Caco-2 (cell line): ENCODE data around the gene TTC28. TPM values are rescaled to one million over a fixed set of nuclear protein-coding genes. Genes with fewer than 3 reads are reported as not detected.

Source experiments
- BruUV-seq: library from RNA; stranded (reverse); fragments of 400-500 nt; replicated peaks from 2 replicates; lab custom pipeline; 2021; lab: Mats Ljungman, UMichigan
- CTCF ChIA-PET: fragments of 300-600 bp; sonication (Branson Sonifier 250); formaldehyde crosslinking; loops from one replicate; lab custom pipeline; 2022; ENCODE audit warnings: antibody characterized with exemption; lab: Charles Lee
- POLR2A ChIA-PET: fragments of 300-600 bp; sonication (Branson Sonifier 250); formaldehyde crosslinking; loops from one replicate; lab custom pipeline; 2022; ENCODE audit warnings: antibody characterized with exemption; lab: Charles Lee
- DNase-seq, 2 experiments: peaks; one replicate each; pipeline versions ENCODE4 v3.0.0 to v3.0.0-alpha.2; 2020 to 2022
- H3K27me3 ChIP-seq: replicated peaks from 2 replicates; pipeline ENCODE4 v1.6.0; 2011; ENCODE audit warnings: low read length; ENCODE audit not compliant: control insufficient read depth, insufficient read depth
- H3K36me3 ChIP-seq: 2 replicates; pipeline ENCODE4 v1.5.1; 2011; ENCODE audit warnings: low read length; ENCODE audit not compliant: control insufficient read depth, insufficient read depth
- H3K4me1 ChIP-seq: fragments of 250-450 bp; sonication (Bioruptor Pico); 2 replicates; pipeline ENCODE4 v1.5.1; 2020; ENCODE audit warnings: mild to moderate bottlenecking
- H3K4me3 ChIP-seq: 2 replicates; pipeline ENCODE4 v1.5.1; 2011; ENCODE audit warnings: low read depth, mild to moderate bottlenecking, control low read depth, low read length
- H3K9me3 ChIP-seq: fragments of 250-450 bp; sonication (Bioruptor Pico); 2 replicates; pipeline ENCODE4 v1.5.1; 2020; ENCODE audit warnings: mild to moderate bottlenecking, moderate library complexity
- H3K27ac Mint-ChIP-seq: one replicate; pipeline ENCODE4 v1.8.0; 2022; ENCODE audit warnings: mixed read lengths; ENCODE audit not compliant: unreplicated experiment
- H3K27me3 Mint-ChIP-seq: one replicate; pipeline ENCODE4 v1.8.0; 2022; ENCODE audit warnings: mixed read lengths; ENCODE audit not compliant: insufficient read depth, unreplicated experiment
- H3K36me3 Mint-ChIP-seq: one replicate; pipeline ENCODE4 v1.8.0; 2022; ENCODE audit warnings: mild to moderate bottlenecking, mixed read lengths; ENCODE audit not compliant: insufficient read depth, unreplicated experiment
- H3K4me1 Mint-ChIP-seq: one replicate; pipeline ENCODE4 v1.8.0; 2022; ENCODE audit warnings: low read depth, mixed read lengths; ENCODE audit not compliant: unreplicated experiment
- H3K4me3 Mint-ChIP-seq: one replicate; pipeline ENCODE4 v1.8.0; 2022; ENCODE audit warnings: mild to moderate bottlenecking, moderate library complexity, mixed read lengths; ENCODE audit not compliant: unreplicated experiment
- H3K9me3 Mint-ChIP-seq: one replicate; pipeline ENCODE4 v1.8.0; 2022; ENCODE audit warnings: mixed read lengths; ENCODE audit not compliant: unreplicated experiment
- CTCF ChIP-seq, 2 experiments: fragments of 200-600 bp in 1 of 2; IDR thresholded peaks; 1 replicate in 1 of 2; 2 replicates in 1 of 2; pipeline versions ENCODE4 v1.5.1 to v1.8.0; 2011 to 2022; ENCODE audit warnings: antibody characterized with exemption in 1 of 2, control low read depth in 1 of 2, inconsistent platforms in 1 of 2, low read depth in 1 of 2, low read length in 1 of 2, mild to moderate bottlenecking in 1 of 2, moderate library complexity in 1 of 2; ENCODE audit not compliant: insufficient read depth in 1 of 2, severe bottlenecking in 1 of 2, unreplicated experiment in 1 of 2
- intact Hi-C: fragments of 100-400 bp; cut with micrococcal nuclease; formaldehyde crosslinking; loops from one replicate; pipeline ENCODE4 v1.10.0; 2022; ENCODE audit not compliant: unreplicated experiment
- total RNA-seq: library from RNA; stranded (reverse); gene quantifications from 2 replicates; pipeline ENCODE4 v1.2.3, GENCODE V29; 2022

Gene TTC28
- total RNA-seq, 1 experiment from 2014 or later = 12.0 TPM

- intact Hi-C loops = no loop called here
- Histone ChIP-seq H3K27me3 (no peaks in the 10 kb centered on the region), H3K4me3 (no peak overlapping the region), H3K4me1 (no peaks in the 10 kb centered on the region), H3K9me3 (no peaks in the 10 kb centered on the region), H3K36me3 (no peaks in the 10 kb centered on the region)
- no peak for TF ChIP-seq CTCF (IDR thresholded peaks at IDR 0.05; ENCODE audit: insufficient read depth in 1 of 2, low read depth in 1 of 2, low read length in 1 of 2, severe bottlenecking in 1 of 2, unreplicated experiment in 1 of 2)
- no peak overlapping the region for H3K4me3 Mint-ChIP-seq
- H3K27ac Mint-ChIP-seq = no peak overlapping the region
- no TSS peak for BruUV-seq
- H3K9me3 Mint-ChIP-seq = no peaks in the 10 kb centered on the region
- CTCF ChIA-PET = no interaction called here
- no peaks in the 10 kb centered on the region for H3K27me3 Mint-ChIP-seq
- POLR2A ChIA-PET = no interaction called here
- H3K4me1 Mint-ChIP-seq = no peaks in the 10 kb centered on the region
- no peaks in the 10 kb centered on the region for H3K36me3 Mint-ChIP-seq
- DNase-seq = no peak
Observed at GRCh38 chr22:27935897-27936296, 743.7 kb downstream of the TTC28 start.

GRCh38 chr22:27934069-27934468, 745.6 kb downstream of the TTC28 start:
- no peaks in the 10 kb centered on the region for H3K9me3 ChIP-seq
- Mint-ChIP-seq H3K4me1 (peaks cover 6% of the 10 kb centered on the region), H3K27me3 (no peaks in the 10 kb centered on the region), H3K9me3 (no peaks in the 10 kb centered on the region), H3K27ac (no peak overlapping the region), H3K4me3 (no peak overlapping the region), H3K36me3 (no peaks in the 10 kb centered on the region)
- H3K27me3 ChIP-seq = no peaks in the 10 kb centered on the region
- no TSS peak for BruUV-seq
- H3K4me1 ChIP-seq = no peaks in the 10 kb centered on the region
- no peak for DNase-seq
- TF ChIP-seq CTCF (IDR thresholded peaks at IDR 0.05; ENCODE audit: insufficient read depth in 1 of 2, low read depth in 1 of 2, low read length in 1 of 2, severe bottlenecking in 1 of 2, unreplicated experiment in 1 of 2) = no peak
- H3K36me3 ChIP-seq = no peaks in the 10 kb centered on the region
- intact Hi-C loops = no loop called here
- CTCF ChIA-PET = no interaction called here
- no peak overlapping the region for H3K4me3 ChIP-seq
- POLR2A ChIA-PET = no interaction called here

- H3K4me1 Mint-ChIP-seq = peaks cover 6% of the 10 kb centered on the region
- H3K9me3 Mint-ChIP-seq = no peaks in the 10 kb centered on the region
- DNase-seq = no peak
- no peak overlapping the region for H3K27ac Mint-ChIP-seq
- Histone ChIP-seq H3K4me1 (no peaks in the 10 kb centered on the region), H3K9me3 (no peaks in the 10 kb centered on the region), H3K36me3 (no peaks in the 10 kb centered on the region), H3K4me3 (no peak overlapping the region), H3K27me3 (no peaks in the 10 kb centered on the region)
- no peak overlapping the region for H3K4me3 Mint-ChIP-seq
- ChIA-PET POLR2A (no interaction called here), CTCF (no interaction called here)
- BruUV-seq = no TSS peak
- intact Hi-C loops = no loop called here
- no peaks in the 10 kb centered on the region for H3K27me3 Mint-ChIP-seq
- no peaks in the 10 kb centered on the region for H3K36me3 Mint-ChIP-seq
- no peak for TF ChIP-seq CTCF (IDR thresholded peaks at IDR 0.05; ENCODE audit: insufficient read depth in 1 of 2, low read depth in 1 of 2, low read length in 1 of 2, severe bottlenecking in 1 of 2, unreplicated experiment in 1 of 2)
Observed at GRCh38 chr22:27933186-27933983, 746.3 kb downstream of the TTC28 start.
